Testis (tissue), 2 donors: ENCODE measurements around the gene FAF1.

Source experiments
- CTCF ChIP-seq, 3 experiments: fragments of 450-650 bp in 2 of 3; fragments of 200-600 bp in 1 of 3; sonication (generic) in 1 of 3; IDR thresholded peaks; one replicate each; pipeline ENCODE4 v1.5.1; 2016 to 2019; ENCODE audit warnings: antibody characterized with exemption in 3 of 3, mild to moderate bottlenecking in 2 of 3, moderate library complexity in 1 of 3
- POLR2A ChIP-seq: fragments of 450-650 bp; IDR thresholded peaks from one replicate; pipeline ENCODE4 v1.6.1; 2017; ENCODE audit warnings: antibody characterized with exemption, mild to moderate bottlenecking, moderate library complexity

- TF ChIP-seq POLR2A = no peak
- no peak for TF ChIP-seq CTCF (IDR thresholded peaks at IDR 0.05)
Measured at GRCh38 chr1:50651476-50652263, 308.4 kb downstream of the FAF1 start.
